Inflammatory macrophage (primary cell): ENCODE results near the gene ASB1.

Experiments used
- DNase-seq, 2 donors: peaks; one replicate each; pipeline ENCODE4 v3.0.0-alpha.2; 2020 to 2022
- total RNA-seq, 18 experiments: gene quantifications; one replicate each; lab custom pipeline; 2026; ENCODE audit warnings: mixed read lengths in 6 of 18, inconsistent platforms in 2 of 18; lab: John Stamatoyannopoulos, UW

Gene ASB1, protein sequence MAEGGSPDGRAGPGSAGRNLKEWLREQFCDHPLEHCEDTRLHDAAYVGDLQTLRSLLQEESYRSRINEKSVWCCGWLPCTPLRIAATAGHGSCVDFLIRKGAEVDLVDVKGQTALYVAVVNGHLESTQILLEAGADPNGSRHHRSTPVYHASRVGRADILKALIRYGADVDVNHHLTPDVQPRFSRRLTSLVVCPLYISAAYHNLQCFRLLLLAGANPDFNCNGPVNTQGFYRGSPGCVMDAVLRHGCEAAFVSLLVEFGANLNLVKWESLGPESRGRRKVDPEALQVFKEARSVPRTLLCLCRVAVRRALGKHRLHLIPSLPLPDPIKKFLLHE
- total RNA-seq: 7.7 to 62.9 (median 36.9) reads per million in 18 experiments

DNA sequence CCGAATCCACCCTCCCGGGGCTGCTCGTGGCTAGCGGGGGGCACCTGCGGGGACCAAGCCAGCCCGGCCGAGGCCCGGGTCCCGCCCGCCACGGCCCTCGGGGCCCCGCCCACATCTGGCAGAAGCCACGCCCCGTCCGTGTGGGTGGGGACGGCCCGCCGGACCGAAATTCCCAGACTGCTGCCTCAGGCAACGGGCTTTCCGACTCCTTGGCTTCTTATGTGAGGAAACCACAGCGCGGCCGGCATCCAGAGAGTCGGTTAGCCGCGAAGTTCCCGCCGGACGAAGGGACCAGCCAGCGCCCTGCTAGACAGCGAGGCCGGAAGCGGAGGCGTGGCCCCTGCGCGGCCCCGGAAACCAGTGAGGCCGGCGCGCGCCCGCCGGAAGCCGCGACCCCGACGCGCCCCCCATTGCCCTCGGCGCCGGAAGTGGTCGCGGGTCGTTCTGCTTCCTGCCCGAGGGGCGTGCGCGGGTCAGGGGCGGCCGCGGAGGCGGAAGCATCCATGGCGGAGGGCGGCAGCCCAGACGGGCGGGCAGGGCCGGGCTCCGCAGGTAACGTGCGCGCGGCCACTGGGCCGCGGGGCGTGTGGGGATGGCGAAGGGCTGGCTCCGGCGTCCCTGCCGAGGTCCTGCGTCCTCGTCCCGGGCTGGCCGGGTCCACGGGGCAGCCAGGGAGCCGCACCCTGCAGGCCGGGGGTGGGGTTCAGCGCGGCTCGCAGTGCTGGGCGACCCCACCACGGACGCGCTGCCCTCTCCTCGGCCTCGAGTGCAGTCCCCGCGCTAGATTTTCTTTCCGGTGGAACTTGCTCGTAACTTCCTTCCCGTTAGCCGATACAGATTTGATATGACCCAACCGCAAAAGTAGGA lies at the start of gene ASB1:
TSS of gene ASB1 (plus strand) at position 360 of the 867 bp plus-strand sequence. CDS start at position 504, 144 bp downstream.
- peak; percentile 74 to 75 for DNase-seq

DNA sequence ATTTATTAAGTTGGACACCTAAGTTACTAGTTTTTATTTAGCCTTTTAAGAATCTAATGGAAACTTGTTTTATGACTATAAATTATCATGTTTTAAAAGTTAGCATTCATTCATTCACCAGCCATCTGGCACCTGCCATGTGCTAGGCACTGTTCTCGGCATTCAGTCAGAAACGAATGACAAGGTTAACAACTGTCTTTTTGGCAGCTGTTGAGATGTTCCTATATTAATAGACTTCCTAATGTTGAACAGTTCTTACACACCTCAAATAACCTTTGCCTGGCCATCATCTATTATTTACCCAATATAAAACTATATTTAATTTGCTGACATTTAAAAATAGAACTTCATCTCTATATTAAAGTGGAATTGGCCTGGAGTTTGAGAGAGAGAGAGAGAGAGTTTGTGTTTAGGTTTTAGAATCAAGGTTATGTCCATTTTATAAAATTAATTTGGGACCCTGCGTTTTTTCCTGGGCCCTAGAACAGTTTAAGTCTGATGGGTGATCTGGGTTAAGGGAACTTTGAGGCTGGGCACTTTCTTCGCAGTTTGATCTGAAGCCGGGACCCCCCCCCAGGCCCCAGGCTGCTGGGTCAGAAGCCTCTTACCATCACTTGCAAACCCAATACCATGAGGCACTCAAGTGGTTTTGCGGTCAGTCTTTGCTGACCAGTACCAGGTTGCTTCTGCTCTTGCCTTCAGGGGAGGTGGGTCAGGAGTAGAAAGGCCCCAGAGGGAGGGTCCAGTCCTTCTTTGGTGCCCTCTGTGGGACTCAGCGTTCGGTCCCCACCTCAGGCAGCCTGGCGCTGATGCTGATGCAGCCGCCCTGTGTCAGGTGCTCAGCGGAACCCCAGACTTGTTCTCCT lies 48.3 kb upstream of the ASB1 start:
- no peak for DNase-seq

DNA sequence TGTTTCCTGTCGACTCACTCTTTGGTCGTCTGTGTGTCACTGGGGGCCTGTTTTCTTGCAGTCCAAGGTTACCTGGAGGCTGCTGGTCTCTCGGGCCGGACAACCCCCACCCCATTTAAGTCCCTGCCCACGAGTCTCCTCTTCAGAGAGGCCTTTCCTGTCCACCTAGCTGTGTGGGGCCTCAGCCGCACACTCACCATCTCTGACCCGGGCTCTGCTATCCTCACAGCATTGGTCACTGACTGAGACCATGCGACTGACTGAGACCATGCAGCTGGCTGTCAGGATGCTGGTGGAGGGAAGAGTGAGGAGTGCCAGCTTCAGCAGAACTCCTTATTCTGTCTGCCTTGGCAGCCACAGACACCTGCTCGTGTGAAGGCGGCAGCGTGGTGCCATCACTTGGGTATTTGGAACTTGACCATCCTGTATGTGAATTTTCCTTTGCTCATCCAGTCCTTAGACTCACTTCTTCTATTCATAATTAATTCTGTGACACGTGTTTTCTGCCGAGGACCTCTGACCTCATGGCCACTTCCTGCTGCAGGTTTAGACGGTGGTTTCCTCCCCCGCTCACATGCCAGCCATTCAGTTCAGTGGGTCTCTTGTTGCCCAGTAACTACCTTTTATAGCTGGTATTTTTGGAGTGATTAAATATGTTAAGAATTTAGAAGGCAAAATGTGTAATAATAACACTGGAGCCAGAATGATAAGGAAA lies 47.5 kb upstream of the ASB1 start:
- peak; percentile 72 to 77 for DNase-seq

DNA sequence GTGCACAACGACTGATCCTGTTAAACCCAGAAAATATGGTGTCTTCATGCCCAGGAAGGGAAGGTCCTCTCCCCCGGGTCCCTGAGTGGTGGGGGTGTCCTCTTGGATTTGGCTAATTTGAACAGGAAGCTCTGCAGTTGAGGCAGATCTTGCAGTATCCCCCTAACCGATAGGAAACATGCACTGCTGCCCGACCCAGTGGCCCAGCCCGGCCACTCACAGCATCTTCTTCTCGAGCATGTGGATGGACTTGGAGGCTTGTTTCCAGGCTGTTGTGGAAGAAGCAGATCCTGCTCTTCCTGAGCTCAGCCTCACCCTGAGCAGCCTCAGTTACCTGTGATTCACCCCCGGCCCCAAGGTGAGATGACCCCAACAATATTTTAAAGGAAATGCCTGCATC lies 46.4 kb upstream of the ASB1 start:
- no peak for DNase-seq

DNA sequence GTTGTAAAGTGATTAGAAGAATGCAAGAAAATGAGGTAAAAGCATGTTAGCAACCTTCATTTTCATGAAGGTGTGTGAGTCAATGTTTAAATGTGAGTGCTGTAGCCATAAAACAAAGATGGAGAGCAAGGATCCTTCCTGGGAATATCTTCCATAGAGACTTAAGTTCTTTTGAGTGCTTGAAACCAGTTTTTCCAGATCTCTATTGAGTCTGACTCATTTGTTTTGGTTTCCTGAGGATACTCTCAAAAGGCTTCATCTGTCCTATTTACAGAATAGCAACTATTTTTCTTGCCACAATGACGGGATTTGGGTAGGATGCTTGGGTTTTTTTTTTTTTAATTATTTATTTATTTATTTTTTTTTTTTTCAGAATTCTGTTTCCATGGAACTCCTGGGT lies 45.9 kb upstream of the ASB1 start:
- DNase-seq: no peak

DNA sequence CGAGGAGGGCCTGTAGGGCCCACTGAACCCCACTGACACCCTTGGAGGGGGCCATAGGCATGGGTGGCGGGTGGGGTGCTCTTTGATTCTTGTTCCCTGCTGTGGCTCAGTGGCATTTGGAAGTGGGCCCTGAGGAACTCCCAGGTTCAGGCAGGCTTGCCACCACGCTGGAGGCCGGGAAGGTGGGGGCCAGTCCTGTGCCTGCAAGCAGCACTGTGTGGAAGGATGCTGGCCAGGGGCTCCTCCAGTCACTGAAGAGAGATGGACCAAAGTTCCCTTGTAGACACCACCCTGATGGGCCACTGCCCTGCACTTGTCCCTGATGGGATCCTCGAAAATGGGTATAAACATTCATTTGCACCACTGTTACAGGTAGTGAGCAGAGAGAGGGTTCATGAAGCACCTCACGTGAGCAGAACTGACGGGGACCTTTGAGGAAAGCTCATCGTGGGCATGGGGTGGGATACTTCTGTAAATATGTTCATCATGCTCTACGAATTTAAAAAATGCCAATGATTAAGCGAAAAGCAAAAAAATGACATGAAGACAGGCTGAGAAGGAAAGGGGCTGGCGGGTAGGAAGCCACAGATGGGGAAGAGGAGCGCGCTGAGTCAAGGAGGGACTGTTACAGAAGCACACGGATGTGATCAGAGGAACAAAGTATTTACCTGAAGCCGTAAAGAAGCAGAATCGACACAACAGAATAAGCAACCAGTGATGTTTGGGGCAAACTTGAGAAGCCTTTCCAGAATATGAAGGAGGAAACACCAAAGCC lies 45.2 kb upstream of the ASB1 start:
- DNase-seq: peak; percentile 59 to 76

DNA sequence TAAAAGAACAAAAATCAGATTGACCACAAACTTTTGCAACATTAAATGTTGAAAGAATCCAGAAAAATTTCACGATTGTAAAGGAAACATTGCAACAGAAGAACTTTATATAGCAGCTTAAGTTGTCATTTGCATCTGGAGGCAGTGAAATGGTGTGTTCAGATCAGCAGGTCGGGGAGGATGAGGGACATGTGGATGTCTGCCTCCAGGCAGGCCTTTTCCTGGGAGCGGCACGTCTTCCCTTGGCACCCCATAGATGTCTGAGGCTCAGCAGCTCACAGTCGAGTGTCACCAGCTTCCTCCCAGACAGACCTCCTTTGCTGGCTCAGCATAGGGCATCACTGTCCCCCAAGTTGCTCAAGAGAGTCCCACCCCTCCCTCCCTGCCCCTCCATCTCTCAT lies 44.3 kb upstream of the ASB1 start:
- peak; percentile 84 to 96 for DNase-seq

DNA sequence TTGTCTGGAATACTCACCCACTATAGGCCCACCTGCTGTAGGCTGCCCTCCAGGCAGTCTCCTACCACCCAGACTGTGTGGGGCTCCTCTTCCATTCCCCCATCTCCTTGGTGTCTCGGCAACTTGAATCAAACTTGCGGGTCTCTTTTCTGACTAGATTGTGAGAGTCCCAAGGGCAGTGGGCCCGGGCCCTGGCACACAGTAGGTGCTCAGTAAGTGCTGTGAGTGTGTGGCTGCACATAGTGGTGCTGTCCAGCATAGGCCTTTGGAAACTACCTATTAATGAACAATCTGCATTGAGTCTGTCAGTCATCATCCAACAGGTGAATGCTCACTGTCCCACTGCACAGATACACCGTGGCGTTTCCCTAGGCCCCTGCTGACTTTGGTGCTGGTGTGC lies 43.6 kb upstream of the ASB1 start:
- no peak for DNase-seq

DNA sequence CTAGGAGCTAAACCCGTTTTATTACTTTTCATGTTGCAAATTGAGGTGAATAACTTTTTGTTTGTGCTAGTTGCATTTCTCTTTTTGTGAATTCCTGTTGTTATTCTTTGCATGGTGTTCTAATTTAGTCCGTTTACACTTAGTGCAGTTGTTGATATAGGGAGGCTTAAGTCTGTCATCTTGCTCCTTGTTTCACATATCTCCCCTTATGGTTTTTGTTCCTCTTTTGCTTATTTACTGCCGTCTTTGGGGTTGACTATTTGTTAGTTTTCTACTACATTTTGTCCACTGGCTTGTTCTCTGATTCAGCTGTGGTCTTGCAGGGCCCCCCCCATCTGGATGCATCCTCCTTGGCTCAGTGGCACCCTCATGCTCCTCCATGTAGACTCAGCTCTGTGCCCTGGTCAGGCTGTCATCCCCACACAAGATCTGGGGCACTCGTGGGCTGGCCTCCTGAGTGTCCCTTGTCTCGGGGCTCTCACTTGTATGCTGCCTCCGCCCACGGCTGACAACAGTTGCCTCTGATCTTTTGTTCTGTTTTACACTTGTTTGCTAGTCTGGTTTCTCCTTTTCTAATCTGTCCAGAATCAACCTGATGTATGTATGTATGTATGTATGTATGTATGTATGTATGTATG lies 42.9 kb upstream of the ASB1 start:
- peak; percentile 47 to 79 for DNase-seq

DNA sequence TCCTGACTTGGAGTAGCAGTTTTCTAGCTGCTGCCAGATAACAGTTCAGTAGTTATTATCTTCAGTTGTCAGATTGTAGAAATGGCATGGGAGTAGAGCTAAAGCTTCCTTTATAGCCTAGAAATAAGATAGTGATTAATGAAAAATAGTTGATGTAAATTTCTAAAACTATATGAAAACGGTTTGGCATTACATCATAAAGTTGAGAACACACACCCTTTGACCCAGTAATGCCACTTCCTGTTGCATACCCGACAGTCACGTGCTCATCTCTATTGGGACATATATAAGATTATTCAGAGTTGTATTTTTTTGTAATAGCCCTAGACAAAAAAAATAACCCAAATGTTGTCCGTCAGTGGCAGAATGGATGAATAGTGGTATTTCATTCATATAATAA lies 39.4 kb upstream of the ASB1 start:
- peak; percentile 70 to 84 for DNase-seq

DNA sequence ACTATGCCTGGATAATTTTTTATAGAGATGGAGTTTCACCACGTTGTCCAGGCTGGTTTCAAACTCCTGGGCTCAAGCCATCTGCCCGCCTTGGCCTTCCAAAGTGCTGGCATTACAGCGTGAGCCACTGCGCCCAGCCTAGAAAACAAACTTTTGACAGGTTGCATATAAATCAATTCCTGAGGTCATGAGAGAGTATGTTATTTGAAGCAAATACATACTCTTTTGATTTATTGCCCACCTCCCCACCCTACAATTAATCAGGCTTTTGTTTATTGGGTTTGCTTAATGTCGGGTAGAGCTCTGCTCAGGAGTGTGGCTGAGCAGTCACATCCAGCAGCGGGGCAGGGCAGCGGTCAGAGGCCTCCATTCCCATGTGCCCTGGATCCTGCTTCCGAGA lies 37.9 kb upstream of the ASB1 start:
- DNase-seq: no peak

DNA sequence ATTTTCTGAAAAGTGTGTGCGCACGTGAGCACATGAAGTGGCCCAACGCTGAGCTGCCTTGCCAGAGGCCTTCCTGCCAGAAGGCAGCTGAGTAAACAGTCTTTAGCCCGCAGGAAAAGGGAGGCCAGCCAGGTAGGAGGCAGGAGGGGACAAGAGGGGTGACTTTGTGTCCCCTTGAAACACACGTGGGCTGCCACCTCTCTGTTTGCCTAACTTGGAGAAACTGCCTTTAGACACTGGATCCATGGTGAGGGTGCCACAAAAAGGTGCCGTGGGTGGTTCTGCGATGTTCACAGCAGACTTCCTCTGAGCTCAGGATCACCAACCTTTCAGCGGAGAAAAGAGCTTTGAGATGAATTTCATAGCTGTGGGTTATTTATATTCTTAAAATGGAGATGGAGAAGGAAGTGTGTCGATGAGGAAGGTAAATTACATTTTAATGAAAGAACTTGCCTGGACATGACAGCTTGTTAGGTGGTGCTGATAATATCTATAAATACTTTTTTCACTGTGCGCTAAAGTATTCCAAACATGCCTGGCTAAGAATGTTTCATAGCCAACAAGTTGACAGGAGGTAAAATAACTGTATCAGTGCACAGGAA lies 36.6 kb upstream of the ASB1 start:
- peak in 1 of 2 donors; percentile 22 for DNase-seq

DNA sequence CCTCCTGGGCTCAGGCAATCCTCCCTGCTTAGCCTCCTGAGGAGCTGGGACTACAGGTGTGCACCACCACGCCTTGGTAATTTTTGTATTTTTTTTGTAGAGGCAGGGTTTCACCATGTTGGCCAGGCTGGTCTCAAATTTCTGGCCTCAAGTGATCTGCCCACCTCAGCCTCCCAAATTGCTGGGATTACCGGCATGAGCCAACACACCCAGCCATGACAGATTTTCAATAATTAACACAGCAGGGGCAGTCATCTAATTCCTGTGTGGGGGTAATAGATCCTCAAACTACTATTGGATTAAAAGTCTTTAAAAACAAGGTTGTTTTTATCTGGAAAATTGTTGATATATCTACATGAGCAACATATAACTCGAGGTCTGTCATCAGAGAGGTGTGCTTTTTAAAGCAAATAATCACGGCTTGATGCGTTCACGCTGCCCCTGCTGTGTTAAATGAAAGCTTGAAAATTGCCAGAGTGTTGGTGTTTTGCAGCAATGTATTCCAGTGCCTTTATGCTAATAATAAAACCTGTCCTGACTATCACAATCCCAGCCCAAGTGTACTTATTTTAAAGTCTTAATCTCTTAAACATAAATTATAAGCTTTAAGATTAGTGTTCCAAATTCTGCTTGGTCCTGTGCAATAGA lies 35.6 kb upstream of the ASB1 start:
- no peak for DNase-seq

DNA sequence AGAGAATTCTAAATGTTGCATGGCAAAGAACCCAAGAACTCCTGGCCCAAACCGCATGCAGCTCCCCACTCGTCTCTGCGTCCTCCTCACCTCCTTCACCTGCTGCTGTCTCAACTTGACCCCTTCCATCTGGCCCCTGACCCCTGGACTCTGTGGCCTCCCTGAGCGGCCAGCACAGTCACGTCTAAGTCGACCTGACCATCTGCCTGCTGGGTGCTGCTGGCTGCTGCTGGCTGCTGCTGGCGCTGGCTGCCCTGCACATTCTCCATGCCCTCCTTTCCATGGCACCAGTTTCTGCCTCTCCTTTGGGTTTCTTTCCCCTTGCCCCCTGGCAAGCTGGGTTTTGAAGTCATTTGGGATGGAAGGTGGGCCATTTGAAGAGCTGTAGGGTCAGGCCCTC lies 30.1 kb upstream of the ASB1 start:
- no peak for DNase-seq

DNA sequence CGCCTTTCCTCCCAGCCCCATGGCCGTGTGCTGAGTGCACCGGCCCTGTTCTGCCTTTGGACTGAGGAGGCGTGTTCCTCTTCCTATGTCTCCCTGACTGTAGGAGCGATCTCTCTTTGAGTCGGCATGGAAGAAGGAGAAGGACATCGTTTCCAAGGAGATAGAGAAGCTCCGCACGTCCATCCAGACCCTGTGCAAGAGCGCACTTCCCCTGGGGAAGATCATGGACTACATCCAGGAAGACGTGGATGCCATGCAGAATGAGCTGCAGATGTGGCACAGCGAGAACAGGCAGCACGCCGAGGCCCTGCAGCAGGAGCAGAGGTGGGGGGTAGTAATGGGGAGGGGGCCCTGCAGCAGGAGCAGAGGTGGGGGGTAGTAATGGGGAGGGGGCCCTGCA lies 29.4 kb upstream of the ASB1 start:
- DNase-seq: no peak

DNA sequence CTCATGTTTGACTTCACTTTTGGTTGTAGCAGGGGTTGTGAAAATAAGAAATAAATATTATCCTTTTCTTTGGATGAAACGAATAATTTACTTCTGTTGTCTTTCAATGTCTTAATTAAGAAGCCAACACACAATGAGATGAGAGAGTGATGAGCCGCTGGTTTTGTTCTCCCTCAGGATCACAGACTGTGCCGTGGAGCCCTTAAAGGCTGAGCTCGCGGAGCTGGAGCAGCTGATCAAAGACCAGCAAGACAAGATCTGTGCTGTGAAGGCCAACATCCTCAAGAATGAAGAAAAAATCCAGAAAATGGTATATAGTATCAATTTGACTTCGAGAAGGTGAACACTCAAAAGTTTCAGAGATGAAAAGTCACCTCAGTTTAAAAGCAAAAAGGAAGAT lies 28.1 kb upstream of the ASB1 start:
- no peak for DNase-seq

DNA sequence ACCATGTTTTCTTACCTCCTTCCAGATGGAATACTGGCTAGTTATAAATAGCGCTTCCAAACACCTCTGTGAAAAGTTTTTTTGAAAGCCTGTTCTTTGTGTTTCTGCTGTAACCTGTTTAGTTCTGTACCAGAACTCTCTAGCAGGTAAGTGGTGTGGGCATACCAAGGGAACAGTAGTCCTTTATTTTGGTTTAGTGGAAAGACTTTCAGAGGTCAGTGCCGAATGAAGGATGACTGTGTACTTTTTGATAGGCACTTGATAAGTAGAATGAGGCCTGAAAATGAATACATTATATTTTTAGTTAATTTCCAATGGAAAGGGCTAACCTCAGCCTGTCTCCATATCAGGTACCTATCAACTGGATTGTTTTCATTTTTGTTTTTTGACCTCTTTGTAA lies 27.6 kb upstream of the ASB1 start:
- DNase-seq: no peak

DNA sequence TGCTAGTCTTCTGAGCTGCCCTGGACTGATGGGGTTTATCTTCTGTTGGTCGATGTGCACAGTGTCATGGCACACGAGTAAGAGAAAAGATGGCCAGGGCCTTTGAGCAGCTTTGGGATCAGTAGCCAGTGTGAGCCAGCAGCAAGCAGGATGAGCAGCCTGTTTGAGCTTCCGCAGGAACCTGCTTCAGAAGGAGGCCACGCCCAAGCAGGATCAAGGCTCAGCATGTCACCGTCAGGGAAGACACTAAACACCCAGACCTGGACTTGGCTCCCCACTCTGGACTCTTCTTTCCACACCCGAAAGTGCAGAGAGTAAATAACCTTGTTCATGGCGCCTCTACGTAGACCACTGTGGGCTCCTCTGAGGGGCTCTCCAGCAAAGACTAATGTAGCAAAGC lies 25.2 kb upstream of the ASB1 start:
- DNase-seq: no peak

DNA sequence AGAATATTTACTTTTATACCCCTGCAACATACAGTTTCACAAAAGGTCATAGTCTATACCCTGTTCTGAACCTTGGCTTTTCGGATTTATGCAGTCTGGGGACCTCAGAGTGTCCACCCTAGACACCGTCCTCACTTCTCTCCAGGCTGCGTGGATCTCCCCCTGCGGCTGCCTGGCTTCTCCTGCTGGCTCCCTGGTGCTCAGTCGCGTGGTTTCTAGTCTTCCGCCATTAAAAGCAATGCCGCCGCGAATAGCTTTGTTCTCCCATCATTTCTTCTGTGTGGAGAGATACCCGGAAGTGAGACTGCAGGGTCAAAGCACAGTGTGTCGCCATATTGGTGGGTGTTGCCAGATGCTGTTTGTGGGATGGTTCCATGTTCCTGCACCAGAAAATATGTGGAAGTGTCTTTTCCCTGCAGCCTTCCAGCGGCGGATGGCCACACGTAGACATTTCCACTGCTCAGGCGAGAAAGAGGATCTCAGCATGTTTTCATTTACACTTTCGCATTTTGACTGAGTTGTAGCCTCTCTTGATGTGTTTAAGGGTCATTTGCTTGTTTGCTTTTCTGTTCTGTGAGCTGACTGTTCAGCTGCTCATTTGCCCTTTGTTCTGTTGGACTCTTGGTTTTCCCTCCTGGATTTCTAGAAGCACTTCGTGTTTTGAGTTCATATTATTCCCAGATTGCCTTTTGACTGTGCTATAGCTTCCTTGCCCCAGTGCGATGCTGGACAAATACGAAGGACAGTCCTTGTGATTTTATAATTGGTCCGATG lies 22.9 kb upstream of the ASB1 start:
- no peak for DNase-seq
